GM23338 (cell line): ENCODE measurements around the gene PRSS27. TPM values are rescaled to one million over a fixed set of nuclear protein-coding genes. Genes with fewer than 3 reads are reported as not detected.
"Not testable (repeated sequence)": the region's sequence is repeated elsewhere in the genome, so short reads cannot be mapped to it uniquely, and the experiment has no call there.

Experiments used
- ATAC-seq: fragments of 200-7000 bp; cut with Tn5 transposase; 3 replicates; pipeline ENCODE4 v1.9.1; 2020
- DNase-seq: peaks from one replicate; pipeline ENCODE4 v3.0.0-alpha.2; 2015; ENCODE audit warnings: low spot score
- H2AFZ ChIP-seq: fragments of 200-600 bp; sonication (generic); 2 replicates; pipeline ENCODE4 v1.8.0; 2016; ENCODE audit warnings: antibody characterized with exemption, mild to moderate bottlenecking, moderate library complexity
- H3F3A ChIP-seq: fragments of 200-600 bp; sonication (generic); replicated peaks from 2 replicates; pipeline ENCODE4 v1.8.0; 2017; ENCODE audit warnings: antibody characterized with exemption, mixed run types, low read depth
- H3K27ac ChIP-seq: fragments of 200-600 bp; sonication (generic); 2 replicates; pipeline ENCODE4 v1.6.1; 2016; ENCODE audit warnings: low read depth
- H3K27me3 ChIP-seq: fragments of 200-600 bp; sonication (generic); 2 replicates; pipeline ENCODE4 v1.8.0; 2016; ENCODE audit warnings: mild to moderate bottlenecking, mixed run types, moderate library complexity; ENCODE audit not compliant: insufficient read depth
- H3K36me3 ChIP-seq: fragments of 200-600 bp; sonication (generic); 2 replicates; pipeline ENCODE4 v1.8.0; 2016; ENCODE audit warnings: mild to moderate bottlenecking; ENCODE audit not compliant: insufficient read depth
- H3K4me1 ChIP-seq: fragments of 200-600 bp; sonication (generic); 2 replicates; pipeline ENCODE4 v1.8.0; 2016; ENCODE audit warnings: mild to moderate bottlenecking, moderate library complexity; ENCODE audit not compliant: insufficient read depth
- H3K4me2 ChIP-seq: fragments of 200-600 bp; sonication (generic); 2 replicates; pipeline ENCODE4 v1.7.1; 2017; ENCODE audit warnings: mixed run types
- H3K4me3 ChIP-seq: fragments of 200-600 bp; sonication (generic); 2 replicates; pipeline ENCODE4 v1.6.1; 2016; ENCODE audit warnings: mixed run types
- H3K79me2 ChIP-seq: fragments of 200-600 bp; sonication (generic); replicated peaks from 2 replicates; pipeline ENCODE4 v1.8.0; 2017; ENCODE audit warnings: mild to moderate bottlenecking; ENCODE audit not compliant: insufficient read depth
- H3K9me2 ChIP-seq: fragments of 200-600 bp; sonication (generic); 2 replicates; pipeline ENCODE4 v1.8.0; 2017; ENCODE audit not compliant: insufficient read depth
- H4K20me1 ChIP-seq: fragments of 200-600 bp; sonication (generic); replicated peaks from 2 replicates; pipeline ENCODE4 v1.8.0; 2017; ENCODE audit warnings: mild to moderate bottlenecking; ENCODE audit not compliant: insufficient read depth
- H3K27ac Mint-ChIP-seq: 2 replicates; pipeline ENCODE4 v1.8.0; 2020; ENCODE audit warnings: inconsistent platforms, mild to moderate bottlenecking, moderate library complexity, mixed read lengths
- H3K27me3 Mint-ChIP-seq: 3 replicates; pipeline ENCODE4 v1.8.0; 2022; ENCODE audit warnings: low read depth, mild to moderate bottlenecking, moderate library complexity, mixed read lengths, inconsistent platforms; ENCODE audit not compliant: insufficient read depth, poor library complexity
- H3K36me3 Mint-ChIP-seq: 3 replicates; pipeline ENCODE4 v1.8.0; 2021; ENCODE audit warnings: low read depth, mild to moderate bottlenecking, inconsistent platforms, moderate library complexity, mixed read lengths
- H3K4me1 Mint-ChIP-seq: 3 replicates; pipeline ENCODE4 v1.8.0; 2020; ENCODE audit warnings: mild to moderate bottlenecking, inconsistent platforms, mixed read lengths
- H3K4me3 Mint-ChIP-seq: 3 replicates; pipeline ENCODE4 v1.8.0; 2021; ENCODE audit warnings: moderate library complexity, mild to moderate bottlenecking, inconsistent platforms, mixed read lengths
- H3K9me3 Mint-ChIP-seq: 3 replicates; pipeline ENCODE4 v1.8.0; 2020; ENCODE audit warnings: moderate library complexity, mild to moderate bottlenecking, inconsistent platforms, mixed read lengths
- CREB1 ChIP-seq: fragments of 250-450 bp; sonication (Bioruptor Pico); IDR thresholded peaks from 2 replicates; pipeline ENCODE4 v1.5.0; 2020; ENCODE audit warnings: low read depth, mild to moderate bottlenecking, moderate library complexity
- EZH2 ChIP-seq: fragments of 200-600 bp; sonication (generic); IDR thresholded peaks from one replicate; pipeline ENCODE4 v1.8.0; 2017; ENCODE audit warnings: antibody characterized with exemption, mild to moderate bottlenecking, low read depth; ENCODE audit not compliant: unreplicated experiment
- POLR2AphosphoS5 ChIP-seq: IDR thresholded peaks from 2 replicates; pipeline ENCODE4 v1.6.1; 2016; ENCODE audit warnings: antibody characterized with exemption, low read depth
- STAT1 ChIP-seq: IDR thresholded peaks from one replicate; pipeline ENCODE4 v1.6.1; 2016; ENCODE audit warnings: antibody characterized with exemption; ENCODE audit not compliant: unreplicated experiment
- polyA plus RNA-seq: library from polyadenylated mRNA; unstranded; fragments of >200 nt; fragmentation: Nextera tagmentation; extraction: Ambion mirVana; gene quantifications from 2 replicates; pipeline ENCODE4 v1.2.1, GENCODE V29; 2016
- total RNA-seq: library from RNA; depleted of rRNA; stranded (reverse); fragments of >200 nt; shearing (Covaris generic); gene quantifications from 2 replicates; pipeline ENCODE4 v1.2.3, GENCODE V29; 2014
- TF ChIP-seq, protein P1 (sequence below), 2 experiments: fragments of 200-600 bp in 1 of 2; sonication (generic) in 1 of 2; conservative IDR thresholded peaks; 2 replicates each; pipeline versions ENCODE4 v1.5.1 to v1.6.1; 2016 to 2017; ENCODE audit warnings: antibody characterized with exemption in 2 of 2, low read depth in 2 of 2, mild to moderate bottlenecking in 2 of 2, moderate library complexity in 1 of 2
- TF ChIP-seq, protein P2 (sequence below): fragments of 250-450 bp; sonication (Bioruptor Pico); IDR thresholded peaks from 2 replicates; pipeline ENCODE4 v1.5.0; 2020; ENCODE audit warnings: mild to moderate bottlenecking, moderate library complexity

The PRSS27 gene
- total and polyA plus RNA-seq, 2 experiments from 2014 or later, result 0.73 to 1.6 TPM

DNA sequence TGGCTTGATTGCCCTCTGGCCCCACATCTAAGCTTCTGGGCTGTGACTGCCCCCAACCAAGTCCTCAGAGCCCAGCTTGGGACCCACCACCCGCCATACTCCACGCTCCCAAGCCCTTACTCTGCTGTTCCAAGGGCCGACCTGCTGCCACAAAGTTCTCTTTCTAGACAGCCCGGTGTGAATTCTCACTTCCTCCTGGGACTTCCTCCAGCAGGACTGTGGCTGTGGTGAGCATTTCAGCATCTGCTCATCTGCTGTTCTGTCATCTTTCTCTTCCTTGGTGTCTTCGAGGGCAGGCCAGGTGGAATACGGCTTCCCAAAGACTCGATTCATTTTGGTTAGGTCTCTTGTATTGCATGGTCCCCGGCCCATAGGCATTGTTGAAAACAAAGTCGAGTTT is 33.9 kb downstream of the PRSS27 start:
- peaks cover 62% of the 10 kb centered on the region for H3K79me2 ChIP-seq
- H3K27ac Mint-ChIP-seq, H3K36me3 Mint-ChIP-seq, H3K36me3 ChIP-seq, DNase-seq, ATAC-seq, H3K4me2 ChIP-seq, H2AFZ ChIP-seq, H3K27ac ChIP-seq, H3K4me3 ChIP-seq, H3F3A ChIP-seq, H3K9me2 ChIP-seq, H3K4me1 Mint-ChIP-seq, H3K27me3 ChIP-seq, H3K4me3 Mint-ChIP-seq, H3K27me3 Mint-ChIP-seq, H4K20me1 ChIP-seq, H3K4me1 ChIP-seq, H3K9me3 Mint-ChIP-seq: not testable (repeated sequence)

DNA sequence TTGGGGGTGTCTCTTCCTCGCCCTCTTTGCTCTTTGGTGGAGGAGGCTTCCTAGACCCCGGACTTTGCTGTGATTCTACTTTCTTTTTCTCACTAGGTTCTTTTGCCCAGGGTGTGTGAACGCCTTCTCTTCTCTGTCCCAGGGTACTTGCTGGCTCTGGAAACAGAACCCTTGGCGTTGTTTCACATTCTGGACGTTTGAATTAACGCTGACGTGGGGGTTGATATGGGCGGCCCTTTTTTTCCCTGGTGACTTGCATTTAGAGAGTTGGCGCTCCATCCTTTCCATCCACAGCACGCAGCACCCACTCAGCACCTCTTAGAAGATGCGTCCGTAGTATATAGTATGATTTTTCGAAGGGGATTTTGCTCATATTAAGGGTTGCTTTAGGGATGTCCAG is 37.0 kb downstream of the PRSS27 start:
- H3K36me3 ChIP-seq, H3K27me3 Mint-ChIP-seq, ATAC-seq, DNase-seq, H3K9me3 Mint-ChIP-seq, H3K4me1 ChIP-seq, H3K27ac Mint-ChIP-seq, H3K9me2 ChIP-seq, H4K20me1 ChIP-seq, H3K27me3 ChIP-seq, H2AFZ ChIP-seq, H3K4me1 Mint-ChIP-seq, H3F3A ChIP-seq: not testable (repeated sequence)
- H3K27ac ChIP-seq, result peak overlapping the region; percentile 66; the same call in 1 of the 2 replicates
- peak overlapping the region; percentile 87 for H3K4me2 ChIP-seq
- peaks cover 47% of the 10 kb centered on the region for H3K79me2 ChIP-seq
- H3K36me3 Mint-ChIP-seq, result peaks cover 16% of the 10 kb centered on the region; the same call in 2 of the 3 replicates
- H3K4me3 ChIP-seq, result peak overlapping the region; percentile 97
- H3K4me3 Mint-ChIP-seq, result peak overlapping the region; percentile 97

DNA sequence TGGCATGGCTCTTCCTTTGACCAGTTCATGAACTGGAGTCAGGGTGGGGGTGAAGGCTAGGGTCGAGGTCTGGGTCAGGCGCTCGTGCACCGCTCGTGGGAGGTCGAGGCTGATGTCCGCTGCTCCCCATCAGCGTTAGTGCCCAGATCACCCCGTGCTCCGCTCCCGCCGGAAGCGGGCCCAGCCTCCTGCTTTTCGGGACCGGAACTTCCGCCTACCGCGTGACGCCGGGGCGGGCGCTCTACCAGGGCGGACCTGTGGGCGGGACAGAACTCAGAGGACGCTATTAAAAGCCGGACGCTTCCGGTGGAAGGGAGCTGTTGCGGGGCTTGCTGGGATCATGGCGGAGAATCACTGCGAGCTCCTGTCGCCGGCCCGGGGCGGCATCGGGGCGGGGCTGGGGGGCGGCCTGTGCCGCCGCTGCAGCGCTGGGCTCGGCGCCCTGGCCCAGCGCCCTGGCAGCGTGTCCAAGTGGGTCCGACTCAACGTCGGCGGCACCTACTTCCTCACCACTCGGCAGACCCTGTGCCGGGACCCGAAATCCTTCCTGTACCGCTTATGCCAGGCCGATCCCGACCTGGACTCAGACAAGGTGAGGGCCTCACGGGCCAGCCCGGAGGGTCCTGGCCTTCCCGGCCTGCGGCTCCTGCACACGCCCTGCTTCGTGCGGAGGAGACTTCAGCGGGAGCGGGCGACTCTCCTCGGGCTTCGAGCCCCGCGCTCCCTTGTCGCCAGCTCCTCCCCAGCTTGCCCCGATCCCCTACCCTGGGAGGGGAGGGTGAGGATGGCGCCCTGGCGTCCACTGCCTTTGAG is 37.6 kb downstream of the PRSS27 start, which contains the start of gene KCTD5:
KCTD5 (plus strand) TSS at position 315 of the 813 bp plus-strand sequence; CDS start at position 341, 26 bp downstream.
- Mint-ChIP-seq H3K36me3 (peaks cover 16% of the 10 kb centered on the region; the same call in 2 of the 3 replicates), H3K4me1 (peaks cover 3% of the 10 kb centered on the region), H3K9me3 (peaks cover 6% of the 10 kb centered on the region; the same call in 2 of the 3 replicates), H3K4me3 (peak within 1 kb of the TSS; percentile 97), H3K27me3 (peaks cover 2% of the 10 kb centered on the region), H3K27ac (peak within 1 kb of the TSS; percentile 96)
- Histone ChIP-seq H3K27me3 (no peaks in the 10 kb centered on the region), H3K4me3 (peak within 1 kb of the TSS; percentile 97), H3K36me3 (no peaks in the 10 kb centered on the region), H3F3A (peaks cover 7% of the 10 kb centered on the region; the same call in 1 of the 2 replicates), H3K27ac (peak within 1 kb of the TSS; percentile 66), H3K4me2 (peak within 1 kb of the TSS; percentile 87), H4K20me1 (no peaks in the 10 kb centered on the region), H3K79me2 (peaks cover 40% of the 10 kb centered on the region), H2AFZ (peak within 1 kb of the TSS; percentile 95), H3K9me2 (no peaks in the 10 kb centered on the region), H3K4me1 (peaks cover 5% of the 10 kb centered on the region)
- DNase-seq (peak; percentile 99), ATAC-seq (peak; percentile 96)
- peak; percentile 95 for TF ChIP-seq CREB1 (CRISPR knock-in tag)
- TF ChIP-seq, protein P1, sequence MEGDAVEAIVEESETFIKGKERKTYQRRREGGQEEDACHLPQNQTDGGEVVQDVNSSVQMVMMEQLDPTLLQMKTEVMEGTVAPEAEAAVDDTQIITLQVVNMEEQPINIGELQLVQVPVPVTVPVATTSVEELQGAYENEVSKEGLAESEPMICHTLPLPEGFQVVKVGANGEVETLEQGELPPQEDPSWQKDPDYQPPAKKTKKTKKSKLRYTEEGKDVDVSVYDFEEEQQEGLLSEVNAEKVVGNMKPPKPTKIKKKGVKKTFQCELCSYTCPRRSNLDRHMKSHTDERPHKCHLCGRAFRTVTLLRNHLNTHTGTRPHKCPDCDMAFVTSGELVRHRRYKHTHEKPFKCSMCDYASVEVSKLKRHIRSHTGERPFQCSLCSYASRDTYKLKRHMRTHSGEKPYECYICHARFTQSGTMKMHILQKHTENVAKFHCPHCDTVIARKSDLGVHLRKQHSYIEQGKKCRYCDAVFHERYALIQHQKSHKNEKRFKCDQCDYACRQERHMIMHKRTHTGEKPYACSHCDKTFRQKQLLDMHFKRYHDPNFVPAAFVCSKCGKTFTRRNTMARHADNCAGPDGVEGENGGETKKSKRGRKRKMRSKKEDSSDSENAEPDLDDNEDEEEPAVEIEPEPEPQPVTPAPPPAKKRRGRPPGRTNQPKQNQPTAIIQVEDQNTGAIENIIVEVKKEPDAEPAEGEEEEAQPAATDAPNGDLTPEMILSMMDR (conservative IDR thresholded peaks at IDR 0.05; ENCODE audit: low read depth in 2 of 2), result no peak
- TF ChIP-seq STAT1, result no peak
- peak; percentile 92 for TF ChIP-seq POLR2AphosphoS5
- TF ChIP-seq, protein P2, sequence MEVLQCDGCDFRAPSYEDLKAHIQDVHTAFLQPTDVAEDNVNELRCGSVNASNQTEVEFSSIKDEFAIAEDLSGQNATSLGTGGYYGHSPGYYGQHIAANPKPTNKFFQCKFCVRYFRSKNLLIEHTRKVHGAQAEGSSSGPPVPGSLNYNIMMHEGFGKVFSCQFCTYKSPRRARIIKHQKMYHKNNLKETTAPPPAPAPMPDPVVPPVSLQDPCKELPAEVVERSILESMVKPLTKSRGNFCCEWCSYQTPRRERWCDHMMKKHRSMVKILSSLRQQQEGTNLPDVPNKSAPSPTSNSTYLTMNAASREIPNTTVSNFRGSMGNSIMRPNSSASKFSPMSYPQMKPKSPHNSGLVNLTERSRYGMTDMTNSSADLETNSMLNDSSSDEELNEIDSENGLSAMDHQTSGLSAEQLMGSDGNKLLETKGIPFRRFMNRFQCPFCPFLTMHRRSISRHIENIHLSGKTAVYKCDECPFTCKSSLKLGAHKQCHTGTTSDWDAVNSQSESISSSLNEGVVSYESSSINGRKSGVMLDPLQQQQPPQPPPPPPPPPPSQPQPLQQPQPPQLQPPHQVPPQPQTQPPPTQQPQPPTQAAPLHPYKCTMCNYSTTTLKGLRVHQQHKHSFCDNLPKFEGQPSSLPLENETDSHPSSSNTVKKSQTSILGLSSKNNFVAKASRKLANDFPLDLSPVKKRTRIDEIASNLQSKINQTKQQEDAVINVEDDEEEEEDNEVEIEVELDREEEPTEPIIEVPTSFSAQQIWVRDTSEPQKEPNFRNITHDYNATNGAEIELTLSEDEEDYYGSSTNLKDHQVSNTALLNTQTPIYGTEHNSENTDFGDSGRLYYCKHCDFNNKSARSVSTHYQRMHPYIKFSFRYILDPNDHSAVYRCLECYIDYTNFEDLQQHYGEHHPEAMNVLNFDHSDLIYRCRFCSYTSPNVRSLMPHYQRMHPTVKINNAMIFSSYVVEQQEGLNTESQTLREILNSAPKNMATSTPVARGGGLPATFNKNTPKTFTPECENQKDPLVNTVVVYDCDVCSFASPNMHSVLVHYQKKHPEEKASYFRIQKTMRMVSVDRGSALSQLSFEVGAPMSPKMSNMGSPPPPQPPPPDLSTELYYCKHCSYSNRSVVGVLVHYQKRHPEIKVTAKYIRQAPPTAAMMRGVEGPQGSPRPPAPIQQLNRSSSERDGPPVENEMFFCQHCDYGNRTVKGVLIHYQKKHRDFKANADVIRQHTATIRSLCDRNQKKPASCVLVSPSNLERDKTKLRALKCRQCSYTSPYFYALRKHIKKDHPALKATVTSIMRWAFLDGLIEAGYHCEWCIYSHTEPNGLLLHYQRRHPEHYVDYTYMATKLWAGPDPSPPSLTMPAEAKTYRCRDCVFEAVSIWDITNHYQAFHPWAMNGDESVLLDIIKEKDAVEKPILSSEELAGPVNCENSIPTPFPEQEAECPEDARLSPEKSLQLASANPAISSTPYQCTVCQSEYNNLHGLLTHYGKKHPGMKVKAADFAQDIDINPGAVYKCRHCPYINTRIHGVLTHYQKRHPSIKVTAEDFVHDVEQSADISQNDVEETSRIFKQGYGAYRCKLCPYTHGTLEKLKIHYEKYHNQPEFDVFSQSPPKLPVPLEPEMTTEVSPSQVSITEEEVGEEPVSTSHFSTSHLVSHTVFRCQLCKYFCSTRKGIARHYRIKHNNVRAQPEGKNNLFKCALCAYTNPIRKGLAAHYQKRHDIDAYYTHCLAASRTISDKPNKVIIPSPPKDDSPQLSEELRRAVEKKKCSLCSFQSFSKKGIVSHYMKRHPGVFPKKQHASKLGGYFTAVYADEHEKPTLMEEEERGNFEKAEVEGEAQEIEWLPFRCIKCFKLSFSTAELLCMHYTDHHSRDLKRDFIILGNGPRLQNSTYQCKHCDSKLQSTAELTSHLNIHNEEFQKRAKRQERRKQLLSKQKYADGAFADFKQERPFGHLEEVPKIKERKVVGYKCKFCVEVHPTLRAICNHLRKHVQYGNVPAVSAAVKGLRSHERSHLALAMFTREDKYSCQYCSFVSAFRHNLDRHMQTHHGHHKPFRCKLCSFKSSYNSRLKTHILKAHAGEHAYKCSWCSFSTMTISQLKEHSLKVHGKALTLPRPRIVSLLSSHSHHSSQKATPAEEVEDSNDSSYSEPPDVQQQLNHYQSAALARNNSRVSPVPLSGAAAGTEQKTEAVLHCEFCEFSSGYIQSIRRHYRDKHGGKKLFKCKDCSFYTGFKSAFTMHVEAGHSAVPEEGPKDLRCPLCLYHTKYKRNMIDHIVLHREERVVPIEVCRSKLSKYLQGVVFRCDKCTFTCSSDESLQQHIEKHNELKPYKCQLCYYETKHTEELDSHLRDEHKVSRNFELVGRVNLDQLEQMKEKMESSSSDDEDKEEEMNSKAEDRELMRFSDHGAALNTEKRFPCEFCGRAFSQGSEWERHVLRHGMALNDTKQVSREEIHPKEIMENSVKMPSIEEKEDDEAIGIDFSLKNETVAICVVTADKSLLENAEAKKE (CRISPR knock-in tag), result no peak
- TF ChIP-seq EZH2, result no peak
